ENCODE results near the gene ZBTB7A. TPM values are rescaled to one million over a fixed set of nuclear protein-coding genes. Genes with fewer than 3 reads are reported as not detected.

The ZBTB7A gene
- total RNA-seq, 4 donors from 2014 or later, result 10.8 to 72.9 (median 14.1) TPM

GRCh38 chr19:4038057-4038456 is 28.6 kb downstream of the ZBTB7A start:
- H3K27ac ChIP-seq, result no peak overlapping the region
- H3K9me3 ChIP-seq, result no peaks in the 10 kb centered on the region
- H3K36me3 ChIP-seq, result no peaks in the 10 kb centered on the region
- H3K27me3 ChIP-seq, result no peaks in the 10 kb centered on the region
- DNase-seq, result no peak
- TF ChIP-seq POLR2A (IDR thresholded peaks at IDR 0.05) (no peak), CTCF (IDR thresholded peaks at IDR 0.05) (no peak)
- intact Hi-C loops (cut with DNase I; ENCODE audit: low total_unique reads), result no loop called here
- H3K4me3 ChIP-seq, result no peak overlapping the region
- H3K4me1 ChIP-seq, result no peaks in the 10 kb centered on the region

- Histone ChIP-seq H3K4me1 (no peaks in the 10 kb centered on the region), H3K27ac (no peak overlapping the region), H3K9me3 (no peaks in the 10 kb centered on the region), H3K36me3 (no peaks in the 10 kb centered on the region), H3K4me3 (no peak overlapping the region), H3K27me3 (no peaks in the 10 kb centered on the region)
- intact Hi-C loops (cut with DNase I; ENCODE audit: low total_unique reads), result no loop called here
- TF ChIP-seq POLR2A (IDR thresholded peaks at IDR 0.05) (no peak), CTCF (IDR thresholded peaks at IDR 0.05) (no peak)
- no peak for DNase-seq
These were observed 29.3 kb downstream of the ZBTB7A start for GRCh38 chr19:4037301-4037949.

GRCh38 chr19:4036576-4037300 is 30.0 kb downstream of the ZBTB7A start:
- DNase-seq, result no peak
- no peaks in the 10 kb centered on the region for H3K27me3 ChIP-seq
- no peaks in the 10 kb centered on the region for H3K9me3 ChIP-seq
- intact Hi-C loops (cut with DNase I; ENCODE audit: low total_unique reads), result no loop called here
- H3K27ac ChIP-seq, result no peak overlapping the region
- H3K4me3 ChIP-seq, result no peak overlapping the region
- H3K36me3 ChIP-seq, result no peaks in the 10 kb centered on the region
- TF ChIP-seq CTCF (IDR thresholded peaks at IDR 0.05) (no peak), POLR2A (IDR thresholded peaks at IDR 0.05) (no peak)
- no peaks in the 10 kb centered on the region for H3K4me1 ChIP-seq

GRCh38 chr19:4035582-4035981 is 31.1 kb downstream of the ZBTB7A start:
- TF ChIP-seq POLR2A (IDR thresholded peaks at IDR 0.05), result no peak
- TF ChIP-seq CTCF (IDR thresholded peaks at IDR 0.05), result no peak
- Histone ChIP-seq H3K27ac (no peak overlapping the region), H3K9me3 (no peaks in the 10 kb centered on the region), H3K27me3 (no peaks in the 10 kb centered on the region), H3K4me1 (no peaks in the 10 kb centered on the region), H3K4me3 (no peak overlapping the region), H3K36me3 (no peaks in the 10 kb centered on the region)
- no peak for DNase-seq
- intact Hi-C loops (cut with DNase I; ENCODE audit: low total_unique reads), result no loop called here

- H3K27ac ChIP-seq, result no peak overlapping the region
- no peaks in the 10 kb centered on the region for H3K36me3 ChIP-seq
- intact Hi-C loops (cut with DNase I; ENCODE audit: low total_unique reads), result no loop called here
- H3K9me3 ChIP-seq, result no peaks in the 10 kb centered on the region
- H3K4me3 ChIP-seq, result no peak overlapping the region
- TF ChIP-seq POLR2A (IDR thresholded peaks at IDR 0.05), result no peak
- TF ChIP-seq CTCF (IDR thresholded peaks at IDR 0.05), result no peak
- H3K27me3 ChIP-seq, result no peaks in the 10 kb centered on the region
- H3K4me1 ChIP-seq, result no peaks in the 10 kb centered on the region
- DNase-seq, result no peak
These were observed 31.6 kb downstream of the ZBTB7A start for GRCh38 chr19:4035018-4035566.
